ENCODE data around the gene PLCH2. TPM values are rescaled to one million over a fixed set of nuclear protein-coding genes. Genes with fewer than 3 reads are reported as not detected.

PLCH2 gene
- total and polyA plus RNA-seq, 2 of the 13 experiments (the other 11 are each of a cell fraction or from before 2014, with no cell fraction given): 0.15 to 0.67 TPM

- TF ChIP-seq ZNF281 (CRISPR knock-in tag; IDR thresholded peaks at IDR 0.05; ENCODE audit: borderline replicate concordance) (0 out of 2 replicates have a peak, but pooled peaks have one; percentile 12), LRRFIP1 (CRISPR knock-in tag; conservative IDR thresholded peaks at IDR 0.05) (no peak), NFYB (CRISPR knock-in tag; IDR thresholded peaks at IDR 0.05) (no peak), ZNF20 (CRISPR knock-in tag; IDR thresholded peaks at IDR 0.05) (no peak; the same call in 1 of the 2 replicates), NFYC (CRISPR knock-in tag; IDR thresholded peaks at IDR 0.05) (no peak), ZNF567 (CRISPR knock-in tag; IDR thresholded peaks at IDR 0.05; ENCODE audit: borderline replicate concordance) (no peak), ZNF512B (CRISPR knock-in tag; IDR thresholded peaks at IDR 0.05; ENCODE audit: borderline replicate concordance) (0 out of 2 replicates have a peak, but pooled peaks have one; percentile 4), ATF7 (IDR thresholded peaks at IDR 0.05) (no peak), ATF7 (CRISPR knock-in tag; IDR thresholded peaks at IDR 0.05) (0 out of 2 replicates have a peak, but pooled peaks have one; percentile 23), PATZ1 (CRISPR knock-in tag; IDR thresholded peaks at IDR 0.05) (peak; percentile 61), THRA (CRISPR knock-in tag; IDR thresholded peaks at IDR 0.05; ENCODE audit: borderline replicate concordance) (no peak), GPN1 (CRISPR knock-in tag; IDR thresholded peaks at IDR 0.05; ENCODE audit: borderline replicate concordance) (no peak), ZNF280B (CRISPR knock-in tag; IDR thresholded peaks at IDR 0.05; ENCODE audit: borderline replicate concordance) (no peak)
Measured at GRCh38 chr1:2547210-2548067, 71.3 kb downstream of the PLCH2 start (continued).

Data from HepG2 (cell line).